GM19324 (cell line): ENCODE data around the gene ERCC1.
A peak's percentile ranks its signal among the peaks of the same experiment; 100 is the strongest.

ENCODE experiments used
- ATAC-seq: cut with Tn5 transposase; IDR thresholded peaks from one replicate; pipeline ENCODE4 v1.9.1; 2021; ENCODE audit warnings: mild to moderate bottlenecking, moderate library complexity; ENCODE audit not compliant: unreplicated experiment, low FRiP score

Gene ERCC1

DNA sequence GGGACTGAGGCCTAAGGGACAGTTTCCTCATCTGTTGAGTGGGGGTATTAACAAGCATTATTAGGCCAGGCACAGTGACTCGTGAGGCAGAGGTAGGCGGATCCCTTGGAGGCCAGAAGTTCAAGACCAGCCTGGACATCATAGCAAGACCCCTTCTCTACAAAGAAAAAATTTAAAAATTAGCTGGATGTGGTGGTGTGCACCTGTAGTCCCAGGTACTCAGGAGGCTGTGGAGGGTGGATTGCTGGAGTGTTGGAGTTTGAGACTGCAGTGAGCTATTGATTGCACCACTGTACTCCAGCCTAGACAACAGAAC is 32.7 kb upstream of the ERCC1 start:
- no peak for ATAC-seq

- ATAC-seq = no peak
Observed at GRCh38 chr19:45455707-45456499, 32.2 kb upstream of the ERCC1 start.

DNA sequence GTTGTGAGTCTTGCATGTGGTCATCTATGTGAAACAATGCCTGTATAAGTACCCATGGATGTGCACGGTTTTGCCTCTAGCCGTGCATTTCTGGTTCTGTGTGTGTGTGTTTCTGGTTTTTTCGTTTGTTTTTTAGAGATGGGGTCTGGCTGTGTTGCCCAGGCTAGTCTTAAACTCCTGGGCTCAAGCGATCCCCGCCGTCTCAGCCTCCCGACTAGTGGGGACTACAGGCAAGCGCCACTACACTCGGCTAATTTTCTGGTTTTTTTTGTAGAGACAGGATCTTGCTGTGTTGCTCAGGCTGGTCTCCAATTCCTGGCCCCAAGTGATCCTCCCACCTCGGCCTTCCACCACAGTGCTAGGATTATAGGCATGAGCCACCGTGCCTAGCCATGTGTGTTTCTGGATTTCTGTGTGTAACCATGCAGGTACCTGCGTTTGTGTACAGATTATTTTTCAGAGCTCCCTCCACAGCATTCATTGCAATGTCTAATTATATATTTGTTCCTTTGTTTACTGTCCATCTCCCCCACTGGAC is 28.2 kb upstream of the ERCC1 start:
- ATAC-seq = no peak

DNA sequence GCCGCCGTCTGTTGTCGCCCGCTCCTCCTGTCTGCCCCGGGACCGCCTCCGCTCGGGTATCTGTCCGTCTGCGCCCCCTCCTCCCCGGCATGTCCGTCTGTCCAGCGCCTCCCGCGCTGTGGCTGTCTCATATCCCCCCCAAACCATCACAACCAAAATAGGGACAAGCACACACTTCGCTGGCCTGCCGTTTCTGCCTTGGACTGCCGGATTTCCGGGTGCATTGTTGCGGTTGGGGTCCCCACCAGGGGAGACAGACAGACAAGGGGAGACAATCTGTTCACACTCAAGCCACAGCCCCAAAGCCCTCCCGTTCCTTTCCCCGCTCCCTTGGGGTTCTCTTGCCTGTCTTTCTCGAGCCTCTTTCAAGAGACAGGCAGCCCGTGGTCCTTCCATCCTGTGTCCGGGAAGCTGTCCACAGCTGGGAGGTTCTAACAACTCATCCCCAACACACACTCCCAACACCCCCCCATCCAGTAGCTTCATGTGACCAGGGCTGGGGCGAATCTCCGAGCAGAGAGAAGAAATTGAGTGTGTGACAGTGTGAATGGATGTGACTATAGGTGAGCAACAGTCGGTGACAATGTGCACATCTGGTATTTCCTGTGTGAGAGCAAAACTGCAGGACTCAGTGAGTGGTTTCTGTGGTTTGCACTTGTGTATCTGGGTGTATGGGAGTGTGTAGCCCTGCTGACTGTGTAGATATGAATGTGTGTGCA is 27.6 kb upstream of the ERCC1 start:
- ATAC-seq = peak; percentile 19

GRCh38 chr19:45450012-45450333 is 26.3 kb upstream of the ERCC1 start:
- ATAC-seq = peak; percentile 12

GRCh38 chr19:45448887-45449299 is 25.2 kb upstream of the ERCC1 start:
- no peak for ATAC-seq

- ATAC-seq = no peak
Observed at GRCh38 chr19:45448425-45448756, 24.7 kb upstream of the ERCC1 start.

GRCh38 chr19:45446944-45447343 is 23.2 kb upstream of the ERCC1 start:
- no peak for ATAC-seq

DNA sequence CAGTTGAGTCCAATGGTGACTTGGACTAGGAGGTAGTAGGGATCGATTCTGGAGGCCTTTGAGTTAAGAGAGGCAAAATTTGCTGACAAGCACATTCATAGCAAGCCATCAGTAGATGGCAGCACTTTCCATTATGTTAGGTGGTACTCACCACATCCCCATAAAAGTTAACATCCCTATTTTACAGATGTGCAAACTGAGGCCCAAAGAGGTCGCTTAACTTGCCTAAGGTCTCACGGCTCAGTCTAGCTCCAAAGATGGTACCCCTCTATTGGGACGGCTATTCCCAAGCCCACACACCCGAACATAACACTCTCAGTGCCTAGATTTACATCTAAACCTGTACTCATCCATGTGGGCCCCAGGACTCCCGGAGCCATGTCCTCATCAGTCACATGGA is 22.6 kb upstream of the ERCC1 start:
- ATAC-seq = no peak

DNA sequence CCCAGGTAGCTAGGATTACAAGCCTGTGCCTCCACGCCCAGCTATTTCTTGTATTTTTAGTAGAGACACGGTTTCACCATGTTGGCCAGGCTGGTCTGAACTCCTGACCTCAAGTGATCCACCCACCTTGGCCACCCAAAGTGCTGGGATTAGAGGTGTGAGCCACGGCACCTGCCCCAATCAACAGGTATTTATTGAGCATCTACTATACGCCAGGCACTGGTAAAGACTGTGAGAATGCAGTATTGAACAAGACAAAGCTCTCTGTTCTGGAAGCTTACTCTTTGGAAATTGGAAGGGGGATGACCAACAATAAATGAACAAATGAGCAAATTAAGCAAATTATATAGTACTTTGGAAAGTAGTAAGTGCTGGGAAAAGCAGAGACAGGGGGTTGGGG is 21.4 kb upstream of the ERCC1 start:
- no peak for ATAC-seq

GRCh38 chr19:45444318-45445041 is 20.8 kb upstream of the ERCC1 start:
- peak; percentile 41 for ATAC-seq

GRCh38 chr19:45443462-45444317 is 20.0 kb upstream of the ERCC1 start:
- no peak for ATAC-seq

- ATAC-seq = no peak
Observed at GRCh38 chr19:45442778-45443461, 19.2 kb upstream of the ERCC1 start.

GRCh38 chr19:45442408-45442777 is 18.7 kb upstream of the ERCC1 start:
- ATAC-seq = no peak

GRCh38 chr19:45440873-45441654 is 17.3 kb upstream of the ERCC1 start:
- no peak for ATAC-seq

- no peak for ATAC-seq
Observed at GRCh38 chr19:45440259-45440638, 16.5 kb upstream of the ERCC1 start.

DNA sequence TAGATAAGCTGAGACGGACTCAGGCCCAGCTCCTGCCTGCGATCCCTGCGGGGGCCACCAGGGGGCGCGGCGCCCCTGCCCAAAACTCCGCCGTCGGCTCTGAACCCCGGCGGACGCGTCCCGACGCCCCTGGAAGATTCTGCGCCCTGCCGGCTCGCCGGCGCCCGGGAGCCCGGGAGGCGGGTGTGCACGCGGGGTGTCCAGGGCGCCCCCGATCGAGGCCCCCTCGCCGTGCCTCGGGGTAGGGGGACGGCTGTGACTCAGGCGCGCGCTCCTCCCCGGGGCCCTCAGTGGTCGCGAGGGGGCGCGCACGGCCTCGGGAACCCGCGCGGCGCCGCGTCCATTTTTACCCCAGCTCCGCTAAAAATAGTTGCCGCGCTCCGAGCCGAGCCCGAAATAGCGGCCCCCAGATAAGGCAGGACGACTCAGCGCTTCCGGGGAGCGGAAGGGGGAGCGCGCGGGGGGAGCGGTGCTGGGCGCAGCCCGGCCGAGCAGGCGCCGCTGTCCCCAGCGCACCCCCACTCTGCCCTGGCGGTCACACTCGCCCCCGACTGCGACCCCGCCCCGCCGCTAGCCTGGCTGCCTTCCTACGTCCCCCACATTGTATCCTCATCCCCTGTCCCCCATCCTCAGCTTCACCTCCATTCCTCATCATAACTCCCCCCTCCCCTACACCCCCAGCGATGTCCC is 16.0 kb upstream of the ERCC1 start:
- peak; percentile 72 for ATAC-seq

DNA sequence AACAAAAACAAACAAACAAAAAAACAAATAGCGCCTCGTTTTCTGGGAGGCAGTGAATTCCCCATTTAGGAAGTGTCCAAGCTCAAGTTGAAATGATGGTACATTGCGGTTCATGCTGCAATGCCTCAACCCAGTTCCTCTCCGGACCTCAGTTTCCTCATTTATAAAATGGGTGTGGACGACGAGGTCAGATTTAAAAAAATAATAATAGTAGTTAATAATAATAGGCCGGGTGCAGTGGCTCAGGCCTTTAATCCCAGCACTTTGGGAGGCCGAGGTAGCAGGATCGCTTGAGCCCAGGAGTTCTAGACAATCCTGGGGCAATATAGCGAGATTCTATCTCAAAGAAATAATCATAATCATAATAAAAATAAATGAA is 15.5 kb upstream of the ERCC1 start:
- ATAC-seq = no peak

DNA sequence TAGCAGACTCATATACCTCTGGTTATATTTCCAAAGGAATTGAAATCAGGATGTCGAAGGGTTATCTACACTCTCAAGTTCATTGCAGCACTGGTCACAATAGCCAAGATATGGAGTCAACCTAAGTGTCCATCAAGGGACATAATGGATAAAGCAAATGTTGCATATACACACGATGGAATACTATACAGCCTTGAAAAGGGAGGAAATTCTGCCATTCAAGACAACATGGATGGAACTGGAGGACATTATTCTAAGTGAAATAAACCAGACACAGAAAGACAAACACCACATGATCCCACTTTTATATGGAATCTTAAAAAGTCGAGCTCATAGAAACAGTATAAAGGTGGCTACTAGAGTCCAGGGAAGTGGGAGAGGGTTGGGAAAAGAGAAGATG is 13.6 kb upstream of the ERCC1 start:
- no peak for ATAC-seq
